Body of pancreas (tissue), 4 donors: ENCODE measurements around the gene TPCN2. TPM values are rescaled to one million over a fixed set of nuclear protein-coding genes. Genes with fewer than 3 reads are reported as not detected.
"Not testable (repeated sequence)": the region's sequence is repeated elsewhere in the genome, so short reads cannot be mapped to it uniquely, and the experiment has no call there.

ENCODE experiments used
- ATAC-seq: fragments of 150-250 bp; one replicate; pipeline ENCODE4 v1.9.1; 2016
- DNase-seq, 4 donors: peaks; one replicate each; pipeline ENCODE4 v3.0.0-alpha.2; 2019
- H3K27ac ChIP-seq, 4 donors: fragments of 200-600 bp; sonication (generic); 1 replicate in 3 of 4; 2 replicates in 1 of 4; pipeline versions ENCODE4 v1.5.1 to v1.6.1; 2016 to 2019; ENCODE audit warnings: mild to moderate bottlenecking in 1 of 4, mixed read lengths in 1 of 4, moderate library complexity in 1 of 4
- H3K27me3 ChIP-seq, 2 donors: fragments of 200-600 bp; sonication (generic); one replicate each; pipeline ENCODE4 v1.6.0; 2016; ENCODE audit warnings: mild to moderate bottlenecking in 1 of 2
- H3K36me3 ChIP-seq, 2 donors: fragments of 200-600 bp; sonication (generic); replicated peaks in 1 of 2; 2 replicates each; pipeline ENCODE4 v1.5.1; 2016; ENCODE audit warnings: low read depth in 2 of 2; ENCODE audit not compliant: insufficient read depth in 1 of 2
- H3K4me1 ChIP-seq: fragments of 200-600 bp; sonication (generic); one replicate; pipeline ENCODE4 v1.6.0; 2016
- H3K4me3 ChIP-seq, 2 donors: fragments of 200-600 bp; sonication (generic); 1 replicate in 1 of 2; 2 replicates in 1 of 2; pipeline ENCODE4 v1.5.1; 2016 to 2019
- H3K9me3 ChIP-seq, 3 donors: fragments of 200-600 bp; sonication (generic); 1 replicate in 2 of 3; 2 replicates in 1 of 3; pipeline ENCODE4 v1.5.1; 2016
- POLR2A ChIP-seq, 3 donors: fragments of 450-650 bp; IDR thresholded peaks; one replicate each; pipeline ENCODE4 v1.6.1; 2016; ENCODE audit warnings: antibody characterized with exemption in 3 of 3, mild to moderate bottlenecking in 2 of 3
- WGBS, 2 donors: methylation state at CpG; one replicate each; pipeline ENCODE4 v1.1.5; 2017; 5-methylcytosine and 5-hydroxymethylcytosine counted together
- intact Hi-C: fragments of 100-400 bp; cut with DNase I; formaldehyde crosslinking; loops from one replicate; pipeline ENCODE4 v1.15.1; 2023
- total RNA-seq, 2 donors: library from RNA; depleted of rRNA; stranded (reverse); fragments of >200 nt; gene quantifications; one replicate each; pipeline ENCODE4 v1.1.0, GENCODE V29; 2016
- TF ChIP-seq, protein P1 (sequence below), 7 experiments: fragments of 450-650 bp in 4 of 7; fragments of 200-600 bp in 3 of 7; sonication (generic) in 3 of 7; IDR thresholded peaks; one replicate each; pipeline ENCODE4 v1.5.1; 2016 to 2019; ENCODE audit warnings: antibody characterized with exemption in 7 of 7

The TPCN2 gene
- total RNA-seq, 2 donors from 2014 or later: 10.9 to 18.9 TPM

DNA sequence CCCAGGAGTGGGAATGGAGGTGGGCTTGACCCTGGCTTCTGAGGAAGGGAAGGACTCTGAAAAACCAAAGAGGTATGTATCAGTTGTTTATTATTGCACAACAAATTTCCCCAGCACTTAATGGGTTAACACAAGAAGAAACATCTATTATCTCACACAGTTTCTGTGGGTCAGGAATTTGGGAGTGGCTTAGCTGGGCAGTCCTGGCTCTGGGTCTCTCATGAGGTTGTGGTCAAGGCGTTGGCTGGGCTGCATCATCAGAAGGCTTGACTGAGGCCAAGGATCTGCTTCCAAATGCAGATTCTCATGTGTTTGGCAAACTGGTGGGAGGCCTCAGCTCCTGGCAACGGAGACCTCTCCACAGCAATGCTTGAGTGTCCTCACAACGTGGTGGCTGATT, 89.5 kb downstream of the TPCN2 start:
- Histone ChIP-seq H3K27me3 (no peaks in the 10 kb centered on the region), H3K27ac (no peak overlapping the region), H3K4me1 (peaks cover 6% of the 10 kb centered on the region), H3K9me3 (no peaks in the 10 kb centered on the region), H3K36me3 (no peaks in the 10 kb centered on the region), H3K4me3 (no peak overlapping the region)
- no peak for TF ChIP-seq POLR2A (IDR thresholded peaks at IDR 0.05)
- TF ChIP-seq, protein P1, sequence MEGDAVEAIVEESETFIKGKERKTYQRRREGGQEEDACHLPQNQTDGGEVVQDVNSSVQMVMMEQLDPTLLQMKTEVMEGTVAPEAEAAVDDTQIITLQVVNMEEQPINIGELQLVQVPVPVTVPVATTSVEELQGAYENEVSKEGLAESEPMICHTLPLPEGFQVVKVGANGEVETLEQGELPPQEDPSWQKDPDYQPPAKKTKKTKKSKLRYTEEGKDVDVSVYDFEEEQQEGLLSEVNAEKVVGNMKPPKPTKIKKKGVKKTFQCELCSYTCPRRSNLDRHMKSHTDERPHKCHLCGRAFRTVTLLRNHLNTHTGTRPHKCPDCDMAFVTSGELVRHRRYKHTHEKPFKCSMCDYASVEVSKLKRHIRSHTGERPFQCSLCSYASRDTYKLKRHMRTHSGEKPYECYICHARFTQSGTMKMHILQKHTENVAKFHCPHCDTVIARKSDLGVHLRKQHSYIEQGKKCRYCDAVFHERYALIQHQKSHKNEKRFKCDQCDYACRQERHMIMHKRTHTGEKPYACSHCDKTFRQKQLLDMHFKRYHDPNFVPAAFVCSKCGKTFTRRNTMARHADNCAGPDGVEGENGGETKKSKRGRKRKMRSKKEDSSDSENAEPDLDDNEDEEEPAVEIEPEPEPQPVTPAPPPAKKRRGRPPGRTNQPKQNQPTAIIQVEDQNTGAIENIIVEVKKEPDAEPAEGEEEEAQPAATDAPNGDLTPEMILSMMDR (IDR thresholded peaks at IDR 0.05): no peak
- DNase-seq (peak in 1 of 4 donors; percentile 8), ATAC-seq (no peak)
- WGBS, 2 donors: 67 to 82% methylated on average over 1 to 3 of the region's 3 CpGs
- intact Hi-C loops: no loop called here

GRCh38 chr11:69140161-69140560, 91.4 kb downstream of the TPCN2 start:
- H3K27ac ChIP-seq, H3K36me3 ChIP-seq, DNase-seq, H3K9me3 ChIP-seq, H3K4me1 ChIP-seq, ATAC-seq, H3K27me3 ChIP-seq, intact Hi-C loops, H3K4me3 ChIP-seq: not testable (repeated sequence)
- 96 to 98% methylated on average over 7 of the region's 7 CpGs for whole genome bisulfite sequencing, 2 donors

DNA sequence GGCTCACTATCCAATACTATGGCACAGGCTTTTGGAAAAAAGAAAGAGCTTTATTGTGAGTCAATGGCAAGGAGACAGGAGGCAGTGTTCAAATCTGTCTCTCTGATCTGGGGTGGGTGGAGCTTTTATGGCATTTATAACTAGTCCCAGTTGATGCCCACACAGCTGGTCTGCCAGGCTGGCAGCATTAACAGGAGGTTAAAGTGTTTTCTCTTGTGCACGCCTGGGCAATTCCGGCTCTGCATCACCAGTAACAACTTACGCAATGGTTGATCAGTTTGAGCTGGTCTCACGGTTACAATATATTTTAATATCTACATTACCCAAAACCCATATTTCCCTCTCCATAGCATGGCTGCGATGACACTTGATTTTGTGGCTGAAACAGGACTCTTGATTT, 91.9 kb downstream of the TPCN2 start:
- no peak for TF ChIP-seq POLR2A (IDR thresholded peaks at IDR 0.05)
- TF ChIP-seq, protein P1 (IDR thresholded peaks at IDR 0.05): no peak
- H3K36me3 ChIP-seq: no peaks in the 10 kb centered on the region
- H3K27me3 ChIP-seq: no peaks in the 10 kb centered on the region
- no peak overlapping the region for H3K27ac ChIP-seq
- no peaks in the 10 kb centered on the region for H3K4me1 ChIP-seq
- no peaks in the 10 kb centered on the region for H3K9me3 ChIP-seq
- ATAC-seq: no peak
- intact Hi-C loops: no loop called here
- DNase-seq: peak in 1 of 4 donors; percentile 5
- WGBS, 2 donors: 96 to 97% methylated on average over 5 of the region's 5 CpGs
- H3K4me3 ChIP-seq: no peak overlapping the region

- Histone ChIP-seq H3K4me3 (no peak overlapping the region), H3K9me3 (peaks cover 0 to 4% (median 0%) of the 10 kb centered on the region in 3 donors), H3K36me3 (no peaks in the 10 kb centered on the region), H3K4me1 (no peaks in the 10 kb centered on the region), H3K27me3 (no peaks in the 10 kb centered on the region), H3K27ac (no peak overlapping the region)
- ATAC-seq (no peak), DNase-seq (no peak)
- WGBS, 2 donors: 52 to 76% methylated on average over 8 of the region's 8 CpGs
- intact Hi-C loops: no loop called here
- TF ChIP-seq, protein P1 (IDR thresholded peaks at IDR 0.05): no peak
- no peak for TF ChIP-seq POLR2A (IDR thresholded peaks at IDR 0.05)
These were observed 93.0 kb downstream of the TPCN2 start for GRCh38 chr11:69141742-69142141.

- 89 to 100% methylated on average over 2 of the region's 2 CpGs for WGBS, 2 donors
- H3K9me3 ChIP-seq: peaks cover 0 to 4% (median 0%) of the 10 kb centered on the region in 3 donors
- no peaks in the 10 kb centered on the region for H3K36me3 ChIP-seq
- intact Hi-C loops: no loop called here
- no peak overlapping the region for H3K4me3 ChIP-seq
- DNase-seq (no peak), ATAC-seq (no peak)
- H3K27ac ChIP-seq: no peak overlapping the region
- H3K4me1 ChIP-seq: no peaks in the 10 kb centered on the region
- no peaks in the 10 kb centered on the region for H3K27me3 ChIP-seq
- TF ChIP-seq, protein P1 (IDR thresholded peaks at IDR 0.05): no peak
- TF ChIP-seq POLR2A (IDR thresholded peaks at IDR 0.05): no peak
These were observed 94.2 kb downstream of the TPCN2 start for GRCh38 chr11:69142895-69143294.
